ENCODE data around the gene SPAG8.
A peak's percentile ranks its signal among the peaks of the same experiment; 100 is the strongest.

SPAG8 gene

DNA sequence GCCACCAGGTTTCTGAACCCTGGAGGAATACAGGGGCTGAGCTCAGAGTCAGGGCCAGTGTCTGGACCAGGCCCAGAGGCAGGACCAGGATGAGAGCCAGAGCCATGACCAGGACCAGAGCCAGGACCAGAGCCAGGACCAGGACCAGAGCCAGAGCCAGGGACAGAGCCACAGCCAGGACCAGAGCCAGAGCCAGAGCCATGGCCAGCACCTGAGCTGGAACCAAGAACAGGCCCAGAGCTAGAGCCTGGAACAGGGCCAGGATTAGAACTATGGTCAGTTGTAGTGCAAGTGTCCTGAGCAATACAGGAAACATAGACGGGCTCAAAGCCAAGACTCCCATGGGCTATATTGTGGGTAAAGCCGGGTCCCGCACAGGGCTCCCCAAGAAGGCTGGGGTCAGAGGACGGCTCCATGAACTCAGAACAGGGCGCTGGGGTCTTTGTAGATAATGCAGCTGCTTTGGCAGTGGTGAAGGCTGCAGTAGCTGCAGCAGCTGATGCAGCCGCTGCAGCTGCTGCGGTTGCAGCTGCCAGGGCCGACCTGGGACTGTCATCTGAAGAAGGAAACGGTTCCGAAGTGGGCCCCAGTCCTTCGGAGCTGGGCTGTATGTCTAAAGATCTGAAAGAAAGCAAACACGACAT is 559 bp downstream of the SPAG8 start:
- in situ Hi-C loops (cut with MboI; ENCODE audit: low sequenced_read_pairs): no loop called here
- Histone ChIP-seq H3K4me1 (peaks cover 15% of the 10 kb centered on the region), H3K9me3 (no peaks in the 10 kb centered on the region), H3K27me3 (ENCODE audit: low read depth) (no peaks in the 10 kb centered on the region), H3K4me3 (peak overlapping the region; percentile 24), H3K36me3 (replicated peaks) (peaks cover 14% of the 10 kb centered on the region)
- no peak for DNase-seq (ENCODE audit: low spot score in 2 of 2)

DNA sequence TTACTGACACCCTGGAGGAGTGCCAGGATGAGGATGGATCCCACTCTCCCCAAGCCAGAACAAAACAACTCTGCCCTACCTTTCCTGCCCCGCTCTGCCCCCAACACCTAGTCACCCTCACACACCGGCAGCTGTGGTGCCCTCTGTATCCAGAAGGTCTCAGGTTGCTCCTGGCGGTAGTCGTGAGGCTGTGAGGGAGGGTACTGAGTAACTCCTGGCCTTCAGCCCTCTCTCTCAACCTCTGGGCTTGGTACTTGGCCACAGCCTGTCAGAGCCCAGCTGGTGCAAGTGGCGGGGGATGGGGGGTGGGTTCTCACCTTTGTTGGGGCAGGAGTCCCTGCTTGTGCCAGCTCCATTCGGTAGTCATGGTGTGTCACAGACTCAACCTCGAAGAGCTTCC is 1.9 kb downstream of the SPAG8 start:
- DNase-seq (ENCODE audit: low spot score in 2 of 2): no peak
- in situ Hi-C loops (cut with MboI; ENCODE audit: low sequenced_read_pairs): no loop called here
- no peak overlapping the region for H3K4me3 ChIP-seq
- no peaks in the 10 kb centered on the region for H3K27me3 ChIP-seq (ENCODE audit: low read depth)
- H3K36me3 ChIP-seq (replicated peaks): peaks cover 22% of the 10 kb centered on the region
- H3K9me3 ChIP-seq: no peaks in the 10 kb centered on the region
- H3K4me1 ChIP-seq: peaks cover 15% of the 10 kb centered on the region

DNA sequence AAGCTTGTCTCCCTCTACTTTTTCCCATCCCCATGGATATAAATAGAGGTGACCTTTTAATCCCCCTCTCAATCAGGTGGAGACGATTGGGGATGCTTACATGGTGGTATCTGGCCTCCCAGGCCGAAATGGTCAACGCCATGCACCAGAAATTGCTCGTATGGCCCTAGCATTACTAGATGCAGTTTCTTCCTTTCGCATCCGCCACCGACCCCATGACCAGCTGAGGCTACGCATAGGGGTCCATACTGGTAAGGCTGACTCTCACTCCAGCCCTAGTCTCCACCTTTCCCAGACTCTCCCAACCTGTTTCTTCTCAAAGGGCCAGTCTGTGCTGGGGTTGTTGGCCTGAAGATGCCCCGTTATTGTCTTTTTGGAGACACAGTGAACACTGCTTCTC is 3.6 kb downstream of the SPAG8 start:
- in situ Hi-C loops (cut with MboI; ENCODE audit: low sequenced_read_pairs): no loop called here
- H3K9me3 ChIP-seq: no peaks in the 10 kb centered on the region
- H3K4me1 ChIP-seq: peaks cover 8% of the 10 kb centered on the region
- H3K4me3 ChIP-seq: no peak overlapping the region
- H3K36me3 ChIP-seq (replicated peaks): peaks cover 22% of the 10 kb centered on the region
- H3K27me3 ChIP-seq (ENCODE audit: low read depth): no peaks in the 10 kb centered on the region
- no peak for DNase-seq (ENCODE audit: low spot score in 2 of 2)

DNA sequence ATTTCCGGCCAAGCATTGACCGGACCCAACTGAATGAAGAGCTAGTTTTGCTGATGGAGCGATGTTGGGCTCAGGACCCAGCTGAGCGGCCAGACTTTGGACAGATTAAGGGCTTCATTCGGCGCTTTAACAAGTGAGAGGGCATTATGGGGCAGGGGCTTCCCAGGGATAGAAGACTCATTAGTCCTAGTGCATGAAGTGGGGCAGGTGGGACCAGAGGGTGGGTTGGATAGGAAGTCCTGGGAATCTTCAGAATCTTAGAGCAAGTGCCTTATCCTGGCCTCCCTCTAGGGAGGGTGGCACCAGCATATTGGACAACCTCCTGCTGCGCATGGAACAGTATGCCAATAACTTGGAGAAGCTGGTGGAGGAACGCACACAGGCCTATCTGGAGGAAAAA is 6.0 kb downstream of the SPAG8 start:
- Histone ChIP-seq H3K4me1 (no peaks in the 10 kb centered on the region), H3K27me3 (ENCODE audit: low read depth) (no peaks in the 10 kb centered on the region), H3K36me3 (replicated peaks) (peaks cover 33% of the 10 kb centered on the region), H3K9me3 (no peaks in the 10 kb centered on the region), H3K4me3 (no peak overlapping the region)
- no peak for DNase-seq (ENCODE audit: low spot score in 2 of 2)
- in situ Hi-C loops (cut with MboI; ENCODE audit: low sequenced_read_pairs): no loop called here

DNA sequence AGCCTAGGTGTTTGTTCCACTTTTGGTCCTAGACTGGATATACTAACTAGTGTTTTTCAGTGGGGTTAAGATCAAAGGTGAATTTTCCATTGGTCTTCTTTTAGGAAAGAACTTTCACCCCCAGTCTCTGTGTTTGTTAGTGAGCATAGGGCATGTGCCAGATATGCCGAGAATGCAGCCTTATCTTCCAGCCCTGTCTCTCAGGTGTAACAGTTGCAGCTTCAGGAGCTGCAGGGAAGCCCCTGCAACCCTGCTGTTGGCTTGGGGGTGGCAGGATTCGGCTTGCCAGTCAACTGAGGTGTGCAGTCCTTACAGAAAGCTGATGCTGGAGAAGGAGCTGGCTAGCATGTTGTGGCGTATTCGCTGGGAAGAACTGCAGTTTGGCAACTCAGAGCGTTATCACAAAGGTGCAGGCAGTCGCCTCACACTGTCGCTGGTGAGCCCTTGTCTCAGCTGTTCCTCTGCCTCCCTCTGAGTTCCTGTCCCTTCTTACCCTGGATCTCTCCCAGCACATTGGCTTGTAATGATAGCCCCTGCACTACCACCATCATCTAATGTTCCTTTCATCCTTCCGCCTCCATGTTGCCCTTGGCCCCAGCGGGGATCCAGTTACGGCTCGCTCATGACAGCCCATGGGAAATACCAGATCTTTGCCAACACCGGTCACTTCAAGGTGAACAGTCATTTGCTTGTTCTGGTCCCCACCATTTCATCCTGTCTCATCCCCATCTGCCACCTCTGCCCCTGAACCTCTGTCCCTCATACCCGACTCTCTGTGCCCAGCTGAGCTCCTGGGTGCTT is 10.5 kb downstream of the SPAG8 start:
- DNase-seq (ENCODE audit: low spot score in 2 of 2): no peak
- peaks cover 19% of the 10 kb centered on the region for H3K36me3 ChIP-seq (replicated peaks)
- in situ Hi-C loops (cut with MboI; ENCODE audit: low sequenced_read_pairs): no loop called here
- no peaks in the 10 kb centered on the region for H3K27me3 ChIP-seq (ENCODE audit: low read depth)
- H3K9me3 ChIP-seq: no peaks in the 10 kb centered on the region
- H3K4me3 ChIP-seq: no peak overlapping the region
- H3K4me1 ChIP-seq: no peaks in the 10 kb centered on the region

DNA sequence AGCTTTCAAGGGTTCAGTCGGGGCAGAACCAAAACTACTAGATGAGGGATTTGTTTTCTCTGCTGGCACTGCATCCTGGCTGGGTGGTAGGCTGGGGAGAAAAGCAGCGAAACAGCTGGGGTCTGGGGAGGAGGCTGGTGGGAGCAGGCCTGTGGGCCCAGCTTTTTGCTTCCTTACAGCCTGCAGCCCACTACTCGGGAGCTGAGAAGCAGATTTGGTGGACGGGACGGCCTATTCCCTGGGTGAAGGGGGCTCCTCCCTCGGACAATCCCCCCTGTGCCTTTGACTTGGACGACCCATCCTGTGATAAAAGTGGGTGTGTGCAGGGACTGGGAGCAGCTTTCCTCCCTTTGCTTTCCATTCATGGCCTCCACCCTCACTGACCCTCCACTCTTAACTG is 11.5 kb downstream of the SPAG8 start:
- Histone ChIP-seq H3K4me1 (no peaks in the 10 kb centered on the region), H3K4me3 (no peak overlapping the region), H3K9me3 (no peaks in the 10 kb centered on the region), H3K36me3 (replicated peaks) (peaks cover 10% of the 10 kb centered on the region), H3K27me3 (ENCODE audit: low read depth) (no peaks in the 10 kb centered on the region)
- in situ Hi-C loops (cut with MboI; ENCODE audit: low sequenced_read_pairs): no loop called here
- DNase-seq (ENCODE audit: low spot score in 2 of 2): no peak

DNA sequence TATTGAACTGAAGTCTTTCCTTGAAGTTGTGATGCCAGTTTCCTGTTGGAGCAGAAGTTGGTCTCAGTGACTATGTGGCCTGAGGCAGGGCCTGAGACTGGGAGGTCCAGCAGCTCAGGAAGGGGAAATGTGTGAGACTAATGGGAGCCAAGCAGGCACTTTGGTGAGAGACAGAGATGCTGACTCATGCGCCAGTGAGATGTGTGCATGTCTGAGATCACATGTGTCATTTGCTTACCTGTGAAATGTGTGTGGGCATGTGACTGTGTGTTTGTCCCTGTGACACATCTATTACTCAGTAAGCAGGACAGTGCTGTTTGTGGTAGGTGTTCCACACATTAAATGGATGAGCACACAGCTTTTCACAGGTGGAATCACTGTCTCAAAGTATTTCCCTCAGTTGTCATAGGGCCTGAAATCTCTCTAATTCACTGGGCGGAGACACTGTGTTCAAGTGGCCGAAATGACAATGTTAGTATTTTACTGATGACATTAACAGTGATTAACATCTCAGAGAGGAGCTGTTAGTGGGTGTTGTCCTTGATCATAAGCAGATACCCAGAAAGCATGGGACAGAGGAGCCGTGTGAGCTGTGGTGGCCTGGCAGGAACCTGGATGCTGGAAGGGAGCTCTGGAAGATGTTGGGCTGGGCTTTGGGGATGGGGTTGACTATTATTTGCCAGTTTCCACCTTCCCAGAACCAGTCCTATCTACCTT is 13.2 kb downstream of the SPAG8 start:
- Histone ChIP-seq H3K27me3 (ENCODE audit: low read depth) (no peaks in the 10 kb centered on the region), H3K36me3 (replicated peaks) (peaks cover 10% of the 10 kb centered on the region), H3K4me1 (no peaks in the 10 kb centered on the region), H3K4me3 (no peak overlapping the region), H3K9me3 (no peaks in the 10 kb centered on the region)
- DNase-seq (ENCODE audit: low spot score in 2 of 2): no peak
- in situ Hi-C loops (cut with MboI; ENCODE audit: low sequenced_read_pairs): no loop called here

DNA sequence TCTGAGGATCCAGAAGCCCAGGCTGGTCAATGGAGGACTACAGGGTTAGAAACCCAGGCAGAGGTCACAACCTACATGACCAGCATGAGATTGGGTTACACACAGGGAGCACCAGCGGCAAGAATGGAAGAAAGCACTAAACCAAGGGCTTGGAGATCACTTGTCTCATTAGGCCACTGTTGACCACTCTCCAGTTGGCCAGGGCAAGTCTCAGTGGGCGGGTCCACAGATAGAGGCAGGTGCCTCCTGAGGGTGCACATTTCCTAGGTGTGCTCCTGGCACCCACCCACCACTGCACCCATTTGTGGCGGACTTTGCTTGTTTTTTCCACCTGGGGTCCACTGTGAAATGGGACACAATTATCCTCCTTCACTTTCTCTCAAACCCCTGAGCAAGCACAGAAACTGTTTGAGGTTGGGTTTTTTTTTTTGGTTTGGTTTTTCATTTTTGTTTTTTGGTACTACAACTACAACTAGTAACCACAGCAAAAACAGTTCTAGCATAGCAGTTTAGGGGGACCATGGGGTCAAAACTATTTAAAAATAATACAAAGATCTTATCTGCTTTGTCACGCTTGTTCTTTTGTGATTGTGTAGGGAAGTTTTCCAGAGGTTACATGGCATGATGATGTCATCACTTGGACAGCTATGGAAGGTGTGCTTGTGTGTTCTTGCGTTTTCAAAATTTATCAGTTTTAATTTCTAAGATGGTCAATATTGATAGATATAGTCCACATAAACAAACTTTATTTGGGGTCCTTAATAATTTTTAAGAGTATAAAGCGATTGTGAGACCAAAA is 14.6 kb downstream of the SPAG8 start:
- Histone ChIP-seq H3K4me1 (no peaks in the 10 kb centered on the region), H3K4me3 (no peak overlapping the region), H3K9me3 (no peaks in the 10 kb centered on the region), H3K36me3 (replicated peaks) (peaks cover 12% of the 10 kb centered on the region), H3K27me3 (ENCODE audit: low read depth) (no peaks in the 10 kb centered on the region)
- DNase-seq (ENCODE audit: low spot score in 2 of 2): no peak
- in situ Hi-C loops (cut with MboI; ENCODE audit: low sequenced_read_pairs): no loop called here

DNA sequence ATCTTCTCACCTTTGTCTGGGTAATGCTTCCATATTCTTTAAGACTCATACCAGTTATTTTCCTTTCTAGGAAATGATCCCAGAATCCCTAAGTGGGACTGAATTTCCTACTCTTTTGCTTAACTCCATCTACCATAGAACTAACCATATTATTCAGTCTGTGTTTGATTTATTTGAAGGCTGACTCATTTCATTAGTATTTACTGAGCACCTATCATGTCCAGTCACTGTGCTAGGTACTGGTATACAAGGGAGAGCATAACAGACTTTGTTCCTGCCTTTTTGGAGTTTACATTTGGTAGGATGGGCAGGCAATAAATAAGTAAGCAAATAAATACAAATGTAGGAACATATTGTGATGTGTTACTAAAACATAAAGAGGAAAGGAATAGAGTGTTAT is 16.4 kb downstream of the SPAG8 start:
- H3K27me3 ChIP-seq (ENCODE audit: low read depth): no peaks in the 10 kb centered on the region
- no peaks in the 10 kb centered on the region for H3K9me3 ChIP-seq
- in situ Hi-C loops (cut with MboI; ENCODE audit: low sequenced_read_pairs): no loop called here
- peaks cover 3% of the 10 kb centered on the region for H3K4me1 ChIP-seq
- peaks cover 6% of the 10 kb centered on the region for H3K36me3 ChIP-seq (replicated peaks)
- no peak overlapping the region for H3K4me3 ChIP-seq
- DNase-seq (ENCODE audit: low spot score in 2 of 2): no peak

DNA sequence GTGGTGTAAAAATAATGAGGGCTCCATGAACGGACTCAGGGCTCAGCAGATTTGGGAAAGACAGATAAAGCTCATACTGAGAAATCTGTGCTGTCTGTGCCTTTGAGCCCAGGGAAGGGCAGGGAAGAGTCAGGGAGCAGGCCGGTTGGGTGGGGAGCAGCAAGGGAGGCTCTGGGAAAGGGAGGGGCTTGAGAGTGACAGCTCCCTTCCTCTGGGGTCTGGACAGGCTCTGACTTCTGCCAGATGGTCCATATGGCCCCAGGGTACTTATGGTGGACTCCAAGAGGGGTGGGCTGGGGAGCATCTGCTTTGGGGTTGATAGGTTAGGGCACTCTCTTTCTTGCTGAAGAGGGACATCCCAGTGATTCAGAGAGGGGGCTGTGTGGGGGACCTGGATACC is 18.6 kb downstream of the SPAG8 start:
- H3K36me3 ChIP-seq (replicated peaks): peaks cover 9% of the 10 kb centered on the region
- H3K4me1 ChIP-seq: peaks cover 24% of the 10 kb centered on the region
- H3K27me3 ChIP-seq (ENCODE audit: low read depth): no peaks in the 10 kb centered on the region
- in situ Hi-C loops (cut with MboI; ENCODE audit: low sequenced_read_pairs): loop anchor here (5.0 kb wide), 1 partner anchor 89 kb away; no protein-coding TSS in a partner anchor
- no peaks in the 10 kb centered on the region for H3K9me3 ChIP-seq
- no peak overlapping the region for H3K4me3 ChIP-seq
- no peak for DNase-seq (ENCODE audit: low spot score in 2 of 2)

DNA sequence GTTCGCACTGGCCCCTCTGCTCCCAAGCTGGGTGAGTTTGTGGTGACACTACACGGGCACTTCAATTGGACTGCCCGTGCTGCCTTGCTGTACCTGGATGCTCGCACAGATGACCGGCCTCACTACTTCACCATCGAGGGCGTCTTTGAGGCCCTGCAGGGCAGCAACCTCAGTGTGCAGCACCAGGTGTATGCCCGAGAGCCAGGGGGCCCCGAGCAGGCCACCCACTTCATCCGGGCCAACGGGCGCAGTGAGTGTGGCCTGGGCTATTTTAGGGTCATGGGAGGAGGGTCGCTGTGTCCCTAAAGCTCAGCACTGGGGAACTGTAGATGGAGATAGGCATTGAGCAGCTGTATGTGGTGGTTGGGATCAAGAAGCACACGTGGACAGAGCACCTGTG is 19.2 kb downstream of the SPAG8 start:
- no peaks in the 10 kb centered on the region for H3K9me3 ChIP-seq
- no peaks in the 10 kb centered on the region for H3K27me3 ChIP-seq (ENCODE audit: low read depth)
- in situ Hi-C loops (cut with MboI; ENCODE audit: low sequenced_read_pairs): loop anchor here (5.0 kb wide), 1 partner anchor 89 kb away; no protein-coding TSS in a partner anchor
- no peak for DNase-seq (ENCODE audit: low spot score in 2 of 2)
- H3K4me1 ChIP-seq: peaks cover 26% of the 10 kb centered on the region
- no peak overlapping the region for H3K4me3 ChIP-seq
- peaks cover 9% of the 10 kb centered on the region for H3K36me3 ChIP-seq (replicated peaks)

DNA sequence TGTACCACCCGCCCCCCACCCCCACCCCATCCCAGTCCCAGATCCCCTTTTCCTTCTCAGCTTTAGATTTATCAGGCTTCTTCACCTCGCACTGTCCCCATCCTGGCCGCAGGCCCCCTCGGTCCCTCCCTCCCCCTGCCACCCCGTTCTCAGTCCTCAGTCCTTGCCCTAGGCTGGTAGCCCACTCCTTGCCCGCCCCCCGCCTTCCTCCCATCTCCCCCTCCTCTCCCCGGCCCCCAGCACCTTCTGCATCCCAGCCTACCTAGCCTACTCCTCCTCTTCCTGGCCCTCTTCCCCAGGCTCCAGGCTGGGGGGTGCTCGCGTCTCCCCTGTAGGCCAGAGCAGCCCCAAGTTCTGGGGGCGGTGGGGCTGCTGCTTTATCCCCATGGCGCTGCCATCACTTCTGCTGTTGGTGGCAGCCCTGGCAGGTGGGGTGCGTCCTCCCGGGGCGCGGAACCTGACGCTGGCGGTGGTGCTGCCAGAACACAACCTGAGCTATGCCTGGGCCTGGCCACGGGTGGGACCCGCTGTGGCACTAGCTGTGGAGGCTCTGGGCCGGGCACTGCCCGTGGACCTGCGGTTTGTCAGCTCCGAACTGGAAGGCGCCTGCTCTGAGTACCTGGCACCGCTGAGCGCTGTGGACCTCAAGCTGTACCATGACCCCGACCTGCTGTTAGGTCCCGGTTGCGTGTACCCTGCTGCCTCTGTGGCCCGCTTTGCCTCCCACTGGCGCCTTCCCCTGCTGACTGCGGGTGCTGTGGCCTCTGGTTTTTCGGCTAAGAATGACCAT is 19.8 kb downstream of the SPAG8 start:
- DNase-seq (ENCODE audit: low spot score in 2 of 2): no peak
- no peaks in the 10 kb centered on the region for H3K27me3 ChIP-seq (ENCODE audit: low read depth)
- H3K4me3 ChIP-seq: no peak overlapping the region
- in situ Hi-C loops (cut with MboI; ENCODE audit: low sequenced_read_pairs): loop anchor here (5.0 kb wide), 1 partner anchor 90 kb away; no protein-coding TSS in a partner anchor
- H3K4me1 ChIP-seq: peaks cover 26% of the 10 kb centered on the region
- H3K9me3 ChIP-seq: no peaks in the 10 kb centered on the region
- H3K36me3 ChIP-seq (replicated peaks): peaks cover 9% of the 10 kb centered on the region
